HepG2 (cell line): ENCODE measurements around the gene IRF4. TPM values are rescaled to one million over a fixed set of nuclear protein-coding genes. Genes with fewer than 3 reads are reported as not detected.
A peak's percentile ranks its signal among the peaks of the same experiment; 100 is the strongest.

Source experiments
- ATF1 ChIP-seq: IDR thresholded peaks from 2 replicates; pipeline ENCODE4 v1.6.1; 2016; ENCODE audit warnings: mild to moderate bottlenecking, control low read depth
- CENPX ChIP-seq: sonication (generic); formaldehyde crosslinking; IDR thresholded peaks from 2 replicates; pipeline ENCODE4 v1.9.0; 2021; ENCODE audit warnings: mild to moderate bottlenecking, missing genetic modification reagents, moderate library complexity
- CSRNP1 ChIP-seq: sonication (generic); formaldehyde crosslinking; IDR thresholded peaks from 2 replicates; pipeline ENCODE4 v1.8.1; 2023; ENCODE audit warnings: mild to moderate bottlenecking, missing genetic modification reagents
- IKZF1 ChIP-seq: fragments of 450-650 bp; IDR thresholded peaks from 2 replicates; pipeline ENCODE4 v1.7.1; 2016
- MAZ ChIP-seq, 2 experiments: sonication (generic) in 1 of 2; formaldehyde crosslinking in 1 of 2; IDR thresholded peaks; 2 replicates each; pipeline versions ENCODE4 v1.5.0 to v1.6.1; 2012 to 2020; ENCODE audit warnings: low read depth in 2 of 2, mild to moderate bottlenecking in 2 of 2, borderline replicate concordance in 1 of 2, improper control_type of control experiment in 1 of 2, low read length in 1 of 2, missing genetic modification reagents in 1 of 2, moderate library complexity in 1 of 2
- NCOA5 ChIP-seq: sonication (generic); formaldehyde crosslinking; IDR thresholded peaks from 2 replicates; pipeline ENCODE4 v1.4.0; 2020; ENCODE audit warnings: missing genetic modification reagents
- PAXIP1 ChIP-seq: sonication (generic); formaldehyde crosslinking; conservative IDR thresholded peaks from 2 replicates; pipeline ENCODE4 v1.4.0; 2020; ENCODE audit warnings: mild to moderate bottlenecking, missing genetic modification reagents, moderate library complexity
- RELA ChIP-seq: sonication (generic); formaldehyde crosslinking; IDR thresholded peaks from 2 replicates; pipeline ENCODE4 v1.4.0; 2020; ENCODE audit warnings: missing genetic modification reagents
- THAP11 ChIP-seq: IDR thresholded peaks from 2 replicates; pipeline ENCODE4 v1.6.1; 2016; ENCODE audit warnings: missing biosample characterization, missing genetic modification reagents
- TOPORS ChIP-seq: sonication (generic); formaldehyde crosslinking; IDR thresholded peaks from 2 replicates; pipeline ENCODE4 v1.8.0; 2023; ENCODE audit warnings: mild to moderate bottlenecking, missing genetic modification reagents
- U2AF1 ChIP-seq: fragments of 200-400 bp; formaldehyde crosslinking; optimal IDR thresholded peaks from 2 replicates; pipeline ENCODE3; 2017; ENCODE audit warnings: mild to moderate bottlenecking, low read depth, low read length
- ZNF260 ChIP-seq: sonication (generic); formaldehyde crosslinking; IDR thresholded peaks from 2 replicates; pipeline ENCODE4 v1.4.0; 2020; ENCODE audit warnings: missing genetic modification reagents, low read depth, mild to moderate bottlenecking, borderline replicate concordance
- ZNF431 ChIP-seq: sonication (generic); formaldehyde crosslinking; IDR thresholded peaks from 2 replicates; pipeline ENCODE4 v1.9.0; 2022; ENCODE audit warnings: missing genetic modification reagents, low read depth, mild to moderate bottlenecking, borderline replicate concordance
- ZNF567 ChIP-seq: sonication (generic); formaldehyde crosslinking; IDR thresholded peaks from 2 replicates; pipeline ENCODE4 v1.8.1; 2023; ENCODE audit warnings: mild to moderate bottlenecking, missing genetic modification reagents, borderline replicate concordance
- ZNF577 ChIP-seq: sonication (generic); formaldehyde crosslinking; IDR thresholded peaks from 2 replicates; pipeline ENCODE4 v1.4.0; 2020; ENCODE audit warnings: mild to moderate bottlenecking, low read depth, missing genetic modification reagents, borderline replicate concordance
- ZZZ3 ChIP-seq: sonication (generic); formaldehyde crosslinking; IDR thresholded peaks from 2 replicates; pipeline ENCODE4 v1.4.0; 2020; ENCODE audit warnings: missing genetic modification reagents, mild to moderate bottlenecking, borderline replicate concordance
- polyA plus RNA-seq, 8 experiments: library from polyadenylated mRNA; depleted of rRNA in 3 of 8; stranded (reverse) in 7 of 8; unstranded in 1 of 8; fragments of >200 nt; fragmentation: Illumina TruSeq in 4 of 8; extraction: Trizol in 4 of 8; gene quantifications; 2 replicates each; pipeline versions ENCODE4 v1.2.1 to v1.2.3, GENCODE V29; 2011 to 2016; ENCODE audit warnings: low read depth in 4 of 8, missing spikeins in 1 of 8, mixed read lengths in 1 of 8; ENCODE audit not compliant: insufficient read depth in 1 of 8
- total RNA-seq, 5 experiments: library from RNA; depleted of rRNA; stranded (reverse); fragments of >200 nt; fragmentation: Illumina TruSeq; extraction: Trizol; gene quantifications; 2 replicates each; pipeline ENCODE4 v1.2.3, GENCODE V29; 2016; ENCODE audit warnings: low read depth in 1 of 5
- TF ChIP-seq, protein P1 (sequence below): sonication (generic); formaldehyde crosslinking; IDR thresholded peaks from 2 replicates; pipeline ENCODE4 v1.4.0; 2020; ENCODE audit warnings: mild to moderate bottlenecking, low read depth, missing genetic modification reagents
- TF ChIP-seq, protein P2 (sequence below): sonication (generic); formaldehyde crosslinking; IDR thresholded peaks from 2 replicates; pipeline ENCODE4 v1.9.0; 2021; ENCODE audit warnings: missing genetic modification reagents, borderline replicate concordance

Gene IRF4
- total and polyA plus RNA-seq, 2 of the 13 experiments (the other 11 are each of a cell fraction or from before 2014, with no cell fraction given): 0.07 to 0.09 TPM

DNA sequence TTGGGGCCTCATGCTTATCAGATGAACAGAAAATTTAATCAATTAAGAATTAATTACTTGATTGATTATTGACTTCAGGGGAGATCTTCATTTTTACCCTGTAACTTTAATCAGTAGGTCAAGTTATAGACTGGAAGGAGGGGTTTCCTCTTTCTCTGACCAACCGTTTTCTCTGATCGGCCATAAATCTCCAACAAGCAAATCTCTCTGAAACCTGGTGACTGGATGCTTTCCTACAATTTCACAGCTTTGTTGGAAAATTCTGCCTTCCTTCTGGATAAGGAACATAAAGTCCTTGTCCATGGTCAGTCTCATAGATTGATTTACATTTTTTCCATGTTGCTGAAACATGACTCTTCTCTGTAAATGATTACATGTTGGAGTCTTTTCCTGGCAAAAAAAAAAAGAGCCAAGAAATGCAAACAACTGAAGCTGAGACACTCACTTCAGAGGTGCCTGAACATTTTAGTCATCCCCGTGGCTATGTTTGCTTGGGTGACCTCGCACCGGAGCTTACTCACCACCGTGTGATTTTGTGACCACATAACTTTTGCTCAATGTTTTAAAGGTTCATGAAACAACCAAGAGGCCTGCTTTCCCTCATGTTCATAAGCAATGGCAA lies 31.0 kb downstream of the IRF4 start (continued):
- TF ChIP-seq PAXIP1 (CRISPR knock-in tag) (peak; percentile 66), ZNF260 (CRISPR knock-in tag) (no peak), IKZF1 (no peak), ZNF431 (CRISPR knock-in tag) (no peak), ZNF577 (CRISPR knock-in tag) (no peak), U2AF1 (no peak), TOPORS (CRISPR knock-in tag) (no peak), MAZ (IDR thresholded peaks at IDR 0.05; ENCODE audit: borderline replicate concordance, low read depth, low read length) (no peak), MAZ (CRISPR knock-in tag; IDR thresholded peaks at IDR 0.05; ENCODE audit: low read depth) (no peak), CSRNP1 (CRISPR knock-in tag) (no peak), CENPX (CRISPR knock-in tag) (no peak), NCOA5 (CRISPR knock-in tag) (no peak), RELA (CRISPR knock-in tag) (no peak), THAP11 (CRISPR knock-in tag) (no peak), ZZZ3 (CRISPR knock-in tag) (no peak), ATF1 (peak; percentile 67; the same call in 1 of the 2 replicates), ZNF567 (CRISPR knock-in tag) (no peak)
- TF ChIP-seq, protein P1, sequence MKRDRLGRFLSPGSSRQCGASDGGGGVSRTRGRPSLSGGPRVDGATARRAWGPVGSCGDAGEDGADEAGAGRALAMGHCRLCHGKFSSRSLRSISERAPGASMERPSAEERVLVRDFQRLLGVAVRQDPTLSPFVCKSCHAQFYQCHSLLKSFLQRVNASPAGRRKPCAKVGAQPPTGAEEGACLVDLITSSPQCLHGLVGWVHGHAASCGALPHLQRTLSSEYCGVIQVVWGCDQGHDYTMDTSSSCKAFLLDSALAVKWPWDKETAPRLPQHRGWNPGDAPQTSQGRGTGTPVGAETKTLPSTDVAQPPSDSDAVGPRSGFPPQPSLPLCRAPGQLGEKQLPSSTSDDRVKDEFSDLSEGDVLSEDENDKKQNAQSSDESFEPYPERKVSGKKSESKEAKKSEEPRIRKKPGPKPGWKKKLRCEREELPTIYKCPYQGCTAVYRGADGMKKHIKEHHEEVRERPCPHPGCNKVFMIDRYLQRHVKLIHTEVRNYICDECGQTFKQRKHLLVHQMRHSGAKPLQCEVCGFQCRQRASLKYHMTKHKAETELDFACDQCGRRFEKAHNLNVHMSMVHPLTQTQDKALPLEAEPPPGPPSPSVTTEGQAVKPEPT: no peak
- TF ChIP-seq, protein P2, sequence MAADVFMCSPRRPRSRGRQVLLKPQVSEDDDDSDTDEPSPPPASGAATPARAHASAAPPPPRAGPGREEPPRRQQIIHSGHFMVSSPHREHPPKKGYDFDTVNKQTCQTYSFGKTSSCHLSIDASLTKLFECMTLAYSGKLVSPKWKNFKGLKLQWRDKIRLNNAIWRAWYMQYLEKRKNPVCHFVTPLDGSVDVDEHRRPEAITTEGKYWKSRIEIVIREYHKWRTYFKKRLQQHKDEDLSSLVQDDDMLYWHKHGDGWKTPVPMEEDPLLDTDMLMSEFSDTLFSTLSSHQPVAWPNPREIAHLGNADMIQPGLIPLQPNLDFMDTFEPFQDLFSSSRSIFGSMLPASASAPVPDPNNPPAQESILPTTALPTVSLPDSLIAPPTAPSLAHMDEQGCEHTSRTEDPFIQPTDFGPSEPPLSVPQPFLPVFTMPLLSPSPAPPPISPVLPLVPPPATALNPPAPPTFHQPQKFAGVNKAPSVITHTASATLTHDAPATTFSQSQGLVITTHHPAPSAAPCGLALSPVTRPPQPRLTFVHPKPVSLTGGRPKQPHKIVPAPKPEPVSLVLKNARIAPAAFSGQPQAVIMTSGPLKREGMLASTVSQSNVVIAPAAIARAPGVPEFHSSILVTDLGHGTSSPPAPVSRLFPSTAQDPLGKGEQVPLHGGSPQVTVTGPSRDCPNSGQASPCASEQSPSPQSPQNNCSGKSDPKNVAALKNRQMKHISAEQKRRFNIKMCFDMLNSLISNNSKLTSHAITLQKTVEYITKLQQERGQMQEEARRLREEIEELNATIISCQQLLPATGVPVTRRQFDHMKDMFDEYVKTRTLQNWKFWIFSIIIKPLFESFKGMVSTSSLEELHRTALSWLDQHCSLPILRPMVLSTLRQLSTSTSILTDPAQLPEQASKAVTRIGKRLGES (CRISPR knock-in tag): no peak
